GF-D8 (cell line): ENCODE data around the gene DDX4.
"Not testable (repeated sequence)": the region's sequence is repeated elsewhere in the genome, so short reads cannot be mapped to it uniquely, and the experiment has no call there.

ENCODE experiments used
- DNase-seq: peaks from one replicate; lab custom pipeline; 2025; lab: John Stamatoyannopoulos, UW

The DDX4 gene

GRCh38 chr5:55724281-55724680 lies 13.6 kb upstream of the DDX4 start:
- DNase-seq: no peak

- DNase-seq: no peak
Measured at GRCh38 chr5:55731848-55732247, 6.0 kb upstream of the DDX4 start.

- DNase-seq: no peak
Measured at GRCh38 chr5:55732585-55732984, 5.3 kb upstream of the DDX4 start.

- no peak for DNase-seq
Measured at GRCh38 chr5:55734658-55735057, 3.2 kb upstream of the DDX4 start.

- no peak for DNase-seq
Measured at GRCh38 chr5:55742778-55743177, 4.9 kb downstream of the DDX4 start.

- DNase-seq: no peak
Measured at GRCh38 chr5:55747778-55748318, 10.0 kb downstream of the DDX4 start.

GRCh38 chr5:55749387-55749786 lies 11.5 kb downstream of the DDX4 start:
- no peak for DNase-seq

- no peak for DNase-seq
Measured at GRCh38 chr5:55750063-55750462, 12.2 kb downstream of the DDX4 start.

- DNase-seq: no peak
Measured at GRCh38 chr5:55750499-55750898, 12.6 kb downstream of the DDX4 start.

- no peak for DNase-seq
Measured at GRCh38 chr5:55758231-55758630, 20.4 kb downstream of the DDX4 start.

- no peak for DNase-seq
Measured at GRCh38 chr5:55758714-55759113, 20.9 kb downstream of the DDX4 start.

- DNase-seq: not testable (repeated sequence)
Measured at GRCh38 chr5:55761721-55762120, 23.9 kb downstream of the DDX4 start.

GRCh38 chr5:55763746-55764420 lies 26.0 kb downstream of the DDX4 start:
- DNase-seq: no peak

GRCh38 chr5:55768279-55768678 lies 30.4 kb downstream of the DDX4 start:
- DNase-seq: no peak

- DNase-seq: no peak
Measured at GRCh38 chr5:55771175-55771655, 33.4 kb downstream of the DDX4 start.

GRCh38 chr5:55773057-55773456 lies 35.2 kb downstream of the DDX4 start:
- DNase-seq: no peak

GRCh38 chr5:55777332-55777731 lies 39.5 kb downstream of the DDX4 start:
- DNase-seq: no peak

- no peak for DNase-seq
Measured at GRCh38 chr5:55800924-55801323, 63.1 kb downstream of the DDX4 start.

GRCh38 chr5:55808814-55809213 lies 71.0 kb downstream of the DDX4 start:
- not testable (repeated sequence) for DNase-seq

- not testable (repeated sequence) for DNase-seq
Measured at GRCh38 chr5:55815939-55816338, 78.1 kb downstream of the DDX4 start.

GRCh38 chr5:55816342-55816741 lies 78.5 kb downstream of the DDX4 start:
- no peak for DNase-seq

GRCh38 chr5:55817030-55817429 lies 79.2 kb downstream of the DDX4 start:
- DNase-seq: no peak

- no peak for DNase-seq
Measured at GRCh38 chr5:55820488-55820887, 82.6 kb downstream of the DDX4 start.
